Peyer's patch (tissue), 4 donors: ENCODE results near the gene FCER1G.

Experiments used
- POLR2A ChIP-seq, 2 donors: fragments of 450-650 bp; IDR thresholded peaks; one replicate each; pipeline ENCODE4 v1.5.1; 2017; ENCODE audit warnings: antibody characterized with exemption in 2 of 2, mild to moderate bottlenecking in 2 of 2, moderate library complexity in 2 of 2
- TF ChIP-seq, protein P1 (sequence below), 6 experiments: fragments of 450-650 bp in 4 of 6; fragments of 200-600 bp in 2 of 6; sonication (generic) in 1 of 6; IDR thresholded peaks; one replicate each; pipeline ENCODE4 v1.5.1; 2017 to 2019; ENCODE audit warnings: antibody characterized with exemption in 6 of 6, mild to moderate bottlenecking in 3 of 6, moderate library complexity in 1 of 6

DNA sequence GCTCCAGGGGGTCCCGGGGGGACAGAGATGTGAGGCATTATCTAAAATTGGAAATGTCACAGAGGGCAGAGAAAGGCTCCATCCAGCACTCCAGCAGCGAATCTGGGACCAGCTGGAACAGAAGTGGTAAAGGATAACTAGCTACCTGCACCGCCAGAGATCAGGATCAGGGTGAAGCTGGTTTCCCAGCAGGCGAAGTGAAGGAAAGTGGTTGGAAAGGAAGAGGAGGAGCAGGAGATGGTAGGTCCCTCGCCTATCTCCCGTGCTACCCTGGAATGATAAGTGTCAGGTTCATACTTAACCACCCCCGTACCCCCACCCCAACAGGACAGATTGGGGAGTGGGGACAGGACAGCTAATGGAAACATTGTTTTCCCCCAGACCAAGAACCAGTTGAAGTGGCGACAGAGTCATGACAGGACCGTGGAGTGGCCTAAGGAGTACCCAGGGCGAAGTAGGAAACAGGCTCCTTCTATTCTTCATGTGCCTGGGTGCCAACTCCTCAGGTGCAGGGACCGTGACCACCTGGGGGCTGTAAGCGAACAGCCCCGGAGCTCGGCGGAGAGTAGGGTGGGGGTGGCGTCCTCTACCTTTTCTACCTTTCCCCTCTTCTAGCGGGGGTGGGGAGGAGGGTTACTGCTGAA, 38.5 kb upstream of the FCER1G start:
- no peak for TF ChIP-seq POLR2A (IDR thresholded peaks at IDR 0.05)
- TF ChIP-seq, protein P1, sequence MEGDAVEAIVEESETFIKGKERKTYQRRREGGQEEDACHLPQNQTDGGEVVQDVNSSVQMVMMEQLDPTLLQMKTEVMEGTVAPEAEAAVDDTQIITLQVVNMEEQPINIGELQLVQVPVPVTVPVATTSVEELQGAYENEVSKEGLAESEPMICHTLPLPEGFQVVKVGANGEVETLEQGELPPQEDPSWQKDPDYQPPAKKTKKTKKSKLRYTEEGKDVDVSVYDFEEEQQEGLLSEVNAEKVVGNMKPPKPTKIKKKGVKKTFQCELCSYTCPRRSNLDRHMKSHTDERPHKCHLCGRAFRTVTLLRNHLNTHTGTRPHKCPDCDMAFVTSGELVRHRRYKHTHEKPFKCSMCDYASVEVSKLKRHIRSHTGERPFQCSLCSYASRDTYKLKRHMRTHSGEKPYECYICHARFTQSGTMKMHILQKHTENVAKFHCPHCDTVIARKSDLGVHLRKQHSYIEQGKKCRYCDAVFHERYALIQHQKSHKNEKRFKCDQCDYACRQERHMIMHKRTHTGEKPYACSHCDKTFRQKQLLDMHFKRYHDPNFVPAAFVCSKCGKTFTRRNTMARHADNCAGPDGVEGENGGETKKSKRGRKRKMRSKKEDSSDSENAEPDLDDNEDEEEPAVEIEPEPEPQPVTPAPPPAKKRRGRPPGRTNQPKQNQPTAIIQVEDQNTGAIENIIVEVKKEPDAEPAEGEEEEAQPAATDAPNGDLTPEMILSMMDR (IDR thresholded peaks at IDR 0.05) = no peak
